ENCODE results near the gene NFKBIL1. TPM values are rescaled to one million over a fixed set of nuclear protein-coding genes. Genes with fewer than 3 reads are reported as not detected.

Gene NFKBIL1
- total and polyA plus RNA-seq, 2 experiments from 2014 or later: 25.0 to 28.9 TPM

- H3K4me2 ChIP-seq: no peak overlapping the region
- no peak overlapping the region for H3K27ac ChIP-seq
- DNase-seq (ENCODE audit: low spot score): no peak
- no peak for TF ChIP-seq EZH2 (IDR thresholded peaks at IDR 0.05; ENCODE audit: borderline replicate concordance)
- no peak for TF ChIP-seq EZH2phosphoT487 (IDR thresholded peaks at IDR 0.05; ENCODE audit: low read depth, severe bottlenecking, unreplicated experiment)
- no peak for TF ChIP-seq CTCF (IDR thresholded peaks at IDR 0.05; ENCODE audit: poor library complexity)
- no peaks in the 10 kb centered on the region for H3K9me3 ChIP-seq (ENCODE audit: low read depth)
- no peaks in the 10 kb centered on the region for H3K9me2 ChIP-seq (replicated peaks; ENCODE audit: insufficient read depth)
- 89% methylated on average over 19 of the region's 19 CpGs for WGBS (ENCODE audit: low lambda C conversion rate, missing lambda C conversion rate)
- H3K36me3 ChIP-seq (replicated peaks; ENCODE audit: insufficient read depth, low read depth): no peaks in the 10 kb centered on the region
- H4K20me1 ChIP-seq (ENCODE audit: insufficient read depth, poor library complexity, severe bottlenecking): no peaks in the 10 kb centered on the region
- H2AFZ ChIP-seq: no peak overlapping the region
- H3K4me1 ChIP-seq (ENCODE audit: insufficient read depth): peaks cover 2% of the 10 kb centered on the region
- H3K79me2 ChIP-seq: no peaks in the 10 kb centered on the region
- H3K4me3 ChIP-seq: no peak overlapping the region
- no peaks in the 10 kb centered on the region for H3K27me3 ChIP-seq
Measured at GRCh38 chr6:31576897-31577578, 29.6 kb downstream of the NFKBIL1 start.

GRCh38 chr6:31577579-31577966 is 30.2 kb downstream of the NFKBIL1 start:
- Histone ChIP-seq H3K36me3 (replicated peaks; ENCODE audit: insufficient read depth, low read depth) (no peaks in the 10 kb centered on the region), H3K9me2 (replicated peaks; ENCODE audit: insufficient read depth) (no peaks in the 10 kb centered on the region), H3K79me2 (no peaks in the 10 kb centered on the region), H3K27me3 (no peaks in the 10 kb centered on the region), H4K20me1 (ENCODE audit: insufficient read depth, poor library complexity, severe bottlenecking) (no peaks in the 10 kb centered on the region), H3K27ac (no peak overlapping the region), H3K4me3 (no peak overlapping the region), H2AFZ (no peak overlapping the region), H3K9me3 (ENCODE audit: low read depth) (no peaks in the 10 kb centered on the region), H3K4me1 (ENCODE audit: insufficient read depth) (peaks cover 2% of the 10 kb centered on the region), H3K4me2 (no peak overlapping the region)
- TF ChIP-seq EZH2 (IDR thresholded peaks at IDR 0.05; ENCODE audit: borderline replicate concordance) (no peak), CTCF (IDR thresholded peaks at IDR 0.05; ENCODE audit: poor library complexity) (no peak), EZH2phosphoT487 (IDR thresholded peaks at IDR 0.05; ENCODE audit: low read depth, severe bottlenecking, unreplicated experiment) (no peak)
- DNase-seq (ENCODE audit: low spot score): no peak
- 89% methylated on average over 3 of the region's 3 CpGs for WGBS (ENCODE audit: low lambda C conversion rate, missing lambda C conversion rate)

GRCh38 chr6:31578184-31579118 is 31.0 kb downstream of the NFKBIL1 start:
- TF ChIP-seq EZH2 (IDR thresholded peaks at IDR 0.05; ENCODE audit: borderline replicate concordance) (no peak), EZH2phosphoT487 (IDR thresholded peaks at IDR 0.05; ENCODE audit: low read depth, severe bottlenecking, unreplicated experiment) (no peak), CTCF (IDR thresholded peaks at IDR 0.05; ENCODE audit: poor library complexity) (no peak)
- H3K4me3 ChIP-seq: no peak overlapping the region
- H3K4me2 ChIP-seq: no peak overlapping the region
- no peak for DNase-seq (ENCODE audit: low spot score)
- no peak overlapping the region for H2AFZ ChIP-seq
- H3K79me2 ChIP-seq: no peaks in the 10 kb centered on the region
- no peak overlapping the region for H3K27ac ChIP-seq
- 72% methylated on average over 12 of the region's 12 CpGs for WGBS (ENCODE audit: low lambda C conversion rate, missing lambda C conversion rate)
- peaks cover 2% of the 10 kb centered on the region for H3K4me1 ChIP-seq (ENCODE audit: insufficient read depth)
- no peaks in the 10 kb centered on the region for H3K27me3 ChIP-seq
- no peaks in the 10 kb centered on the region for H3K9me2 ChIP-seq (replicated peaks; ENCODE audit: insufficient read depth)
- H3K36me3 ChIP-seq (replicated peaks; ENCODE audit: insufficient read depth, low read depth): no peaks in the 10 kb centered on the region
- H4K20me1 ChIP-seq (ENCODE audit: insufficient read depth, poor library complexity, severe bottlenecking): no peaks in the 10 kb centered on the region
- no peaks in the 10 kb centered on the region for H3K9me3 ChIP-seq (ENCODE audit: low read depth)

Measured in hepatocyte (in vitro differentiated cells).